GM12801 (cell line): Measurements from ENCODE around the gene EPAS1.

Source experiments
- TF ChIP-seq, protein P1 (sequence below): IDR thresholded peaks from one replicate; pipeline ENCODE4 v1.5.1; 2011; ENCODE audit warnings: control low read depth; ENCODE audit not compliant: insufficient read length; ENCODE audit errors: extremely low read depth

Gene EPAS1

DNA sequence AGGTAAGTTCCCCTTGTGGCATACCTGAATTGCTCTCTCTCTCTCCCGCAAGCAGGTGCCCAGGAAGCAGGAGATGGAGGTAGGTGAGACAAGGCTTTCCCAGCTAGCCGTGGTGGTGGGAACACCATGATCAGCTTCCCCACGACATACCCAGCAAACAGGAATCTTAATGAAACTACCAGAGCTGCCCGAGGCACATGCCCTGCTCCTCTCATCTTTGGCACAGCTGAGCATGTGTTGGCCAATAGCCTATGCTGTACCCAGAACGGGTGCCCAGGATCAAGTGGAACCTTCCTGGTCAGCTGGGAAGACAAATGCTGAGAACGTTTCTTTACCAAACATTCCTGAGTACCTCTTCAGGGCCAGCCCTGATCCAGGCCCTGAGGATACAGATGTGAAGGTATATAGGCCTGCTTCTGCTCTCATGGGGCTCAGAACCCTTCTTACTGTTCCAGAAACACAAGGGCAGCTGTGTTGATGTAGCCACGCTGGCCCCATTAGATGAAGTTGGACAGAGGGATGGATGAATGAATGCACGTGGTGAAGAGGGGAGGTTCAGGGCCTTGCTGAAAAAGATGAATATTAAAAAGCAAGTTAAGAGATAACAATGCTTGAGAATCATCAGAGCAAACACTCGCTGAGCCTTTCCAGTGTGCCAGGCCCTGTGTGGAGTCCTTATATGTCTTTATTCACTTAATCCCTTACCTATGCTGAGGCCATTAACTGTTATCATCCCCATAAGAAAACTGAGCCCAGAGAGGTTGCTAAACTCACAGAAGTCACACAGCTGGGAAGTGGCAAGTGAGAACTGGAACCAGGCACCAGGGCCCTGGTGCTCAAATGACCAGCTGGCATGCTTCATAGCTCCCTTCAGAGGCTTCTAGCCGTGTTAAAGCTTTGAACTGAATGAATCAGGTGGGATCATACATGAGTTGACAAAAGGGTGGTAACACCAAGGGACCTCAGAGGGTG lies 113.4 kb downstream of the EPAS1 start:
- TF ChIP-seq, protein P1, sequence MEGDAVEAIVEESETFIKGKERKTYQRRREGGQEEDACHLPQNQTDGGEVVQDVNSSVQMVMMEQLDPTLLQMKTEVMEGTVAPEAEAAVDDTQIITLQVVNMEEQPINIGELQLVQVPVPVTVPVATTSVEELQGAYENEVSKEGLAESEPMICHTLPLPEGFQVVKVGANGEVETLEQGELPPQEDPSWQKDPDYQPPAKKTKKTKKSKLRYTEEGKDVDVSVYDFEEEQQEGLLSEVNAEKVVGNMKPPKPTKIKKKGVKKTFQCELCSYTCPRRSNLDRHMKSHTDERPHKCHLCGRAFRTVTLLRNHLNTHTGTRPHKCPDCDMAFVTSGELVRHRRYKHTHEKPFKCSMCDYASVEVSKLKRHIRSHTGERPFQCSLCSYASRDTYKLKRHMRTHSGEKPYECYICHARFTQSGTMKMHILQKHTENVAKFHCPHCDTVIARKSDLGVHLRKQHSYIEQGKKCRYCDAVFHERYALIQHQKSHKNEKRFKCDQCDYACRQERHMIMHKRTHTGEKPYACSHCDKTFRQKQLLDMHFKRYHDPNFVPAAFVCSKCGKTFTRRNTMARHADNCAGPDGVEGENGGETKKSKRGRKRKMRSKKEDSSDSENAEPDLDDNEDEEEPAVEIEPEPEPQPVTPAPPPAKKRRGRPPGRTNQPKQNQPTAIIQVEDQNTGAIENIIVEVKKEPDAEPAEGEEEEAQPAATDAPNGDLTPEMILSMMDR = no peak

DNA sequence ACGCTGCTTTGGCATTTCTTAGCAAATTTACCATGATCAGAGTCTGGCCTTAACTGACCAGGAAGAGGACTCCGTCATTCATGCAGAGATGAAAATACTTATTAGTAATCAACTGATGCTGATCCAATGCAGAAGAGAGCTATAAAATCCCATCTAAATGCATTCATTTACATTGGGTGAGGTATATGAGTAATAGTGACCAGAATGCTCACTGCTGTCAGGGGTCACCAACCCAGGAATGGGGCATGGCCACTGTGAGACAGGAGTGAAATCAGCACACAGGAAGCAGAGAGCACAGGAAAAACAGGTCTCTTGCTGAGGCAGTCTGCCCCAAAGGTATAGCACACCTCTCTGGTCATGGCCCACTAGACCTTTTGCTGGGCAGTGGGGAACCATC lies 114.0 kb downstream of the EPAS1 start:
- TF ChIP-seq, protein P1 = no peak

GRCh38 chr2:46411985-46412384 lies 114.8 kb downstream of the EPAS1 start:
- TF ChIP-seq, protein P1 = no peak

- TF ChIP-seq, protein P1 = no peak
Measured at GRCh38 chr2:46413111-46413510, 115.9 kb downstream of the EPAS1 start.

GRCh38 chr2:46413631-46414030 lies 116.4 kb downstream of the EPAS1 start:
- TF ChIP-seq, protein P1 = no peak

DNA sequence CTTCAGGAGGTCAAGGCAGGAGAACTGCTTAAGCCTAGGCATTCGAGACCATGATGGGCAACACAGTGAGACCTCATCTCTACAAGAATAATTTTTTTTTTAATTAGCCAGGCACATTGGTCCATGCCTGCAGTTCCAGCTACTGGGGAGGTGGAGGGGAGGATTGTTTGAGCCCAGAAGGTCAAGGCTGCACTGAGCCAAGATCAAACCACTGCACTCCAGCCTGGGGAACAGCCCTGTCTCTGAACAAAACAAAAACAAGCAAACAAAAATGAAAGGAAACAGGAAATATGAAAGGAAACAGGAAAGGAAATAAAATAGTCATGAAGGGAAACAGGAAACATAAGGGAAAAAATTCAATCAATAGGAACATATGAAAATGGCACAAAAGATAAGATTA lies 117.5 kb downstream of the EPAS1 start:
- TF ChIP-seq, protein P1 = no peak

- TF ChIP-seq, protein P1 = no peak
Measured at GRCh38 chr2:46416280-46416679, 119.1 kb downstream of the EPAS1 start.
